ENCODE measurements around the gene NCAPG2. TPM values are rescaled to one million over a fixed set of nuclear protein-coding genes. Genes with fewer than 3 reads are reported as not detected.

Gene NCAPG2
- total RNA-seq, 1 experiment from 2014 or later, result 99.2 TPM

- POLR2A ChIA-PET, result no interaction called here
- TF ChIP-seq FOXJ3 (CRISPR knock-in tag; IDR thresholded peaks at IDR 0.05; ENCODE audit: borderline replicate concordance), result no peak
- TF ChIP-seq TEAD1 (CRISPR knock-in tag; IDR thresholded peaks at IDR 0.05), result no peak
- no peak for TF ChIP-seq CREM (CRISPR knock-in tag; IDR thresholded peaks at IDR 0.05)
- no peak for TF ChIP-seq ZNF532 (CRISPR knock-in tag; IDR thresholded peaks at IDR 0.05; ENCODE audit: borderline replicate concordance)
- TF ChIP-seq KAT7 (CRISPR knock-in tag; IDR thresholded peaks at IDR 0.05; ENCODE audit: borderline replicate concordance), result no peak
- TF ChIP-seq, protein P1, sequence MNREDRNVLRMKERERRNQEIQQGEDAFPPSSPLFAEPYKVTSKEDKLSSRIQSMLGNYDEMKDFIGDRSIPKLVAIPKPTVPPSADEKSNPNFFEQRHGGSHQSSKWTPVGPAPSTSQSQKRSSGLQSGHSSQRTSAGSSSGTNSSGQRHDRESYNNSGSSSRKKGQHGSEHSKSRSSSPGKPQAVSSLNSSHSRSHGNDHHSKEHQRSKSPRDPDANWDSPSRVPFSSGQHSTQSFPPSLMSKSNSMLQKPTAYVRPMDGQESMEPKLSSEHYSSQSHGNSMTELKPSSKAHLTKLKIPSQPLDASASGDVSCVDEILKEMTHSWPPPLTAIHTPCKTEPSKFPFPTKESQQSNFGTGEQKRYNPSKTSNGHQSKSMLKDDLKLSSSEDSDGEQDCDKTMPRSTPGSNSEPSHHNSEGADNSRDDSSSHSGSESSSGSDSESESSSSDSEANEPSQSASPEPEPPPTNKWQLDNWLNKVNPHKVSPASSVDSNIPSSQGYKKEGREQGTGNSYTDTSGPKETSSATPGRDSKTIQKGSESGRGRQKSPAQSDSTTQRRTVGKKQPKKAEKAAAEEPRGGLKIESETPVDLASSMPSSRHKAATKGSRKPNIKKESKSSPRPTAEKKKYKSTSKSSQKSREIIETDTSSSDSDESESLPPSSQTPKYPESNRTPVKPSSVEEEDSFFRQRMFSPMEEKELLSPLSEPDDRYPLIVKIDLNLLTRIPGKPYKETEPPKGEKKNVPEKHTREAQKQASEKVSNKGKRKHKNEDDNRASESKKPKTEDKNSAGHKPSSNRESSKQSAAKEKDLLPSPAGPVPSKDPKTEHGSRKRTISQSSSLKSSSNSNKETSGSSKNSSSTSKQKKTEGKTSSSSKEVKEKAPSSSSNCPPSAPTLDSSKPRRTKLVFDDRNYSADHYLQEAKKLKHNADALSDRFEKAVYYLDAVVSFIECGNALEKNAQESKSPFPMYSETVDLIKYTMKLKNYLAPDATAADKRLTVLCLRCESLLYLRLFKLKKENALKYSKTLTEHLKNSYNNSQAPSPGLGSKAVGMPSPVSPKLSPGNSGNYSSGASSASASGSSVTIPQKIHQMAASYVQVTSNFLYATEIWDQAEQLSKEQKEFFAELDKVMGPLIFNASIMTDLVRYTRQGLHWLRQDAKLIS (CRISPR knock-in tag; IDR thresholded peaks at IDR 0.05; ENCODE audit: borderline replicate concordance), result no peak
- TF ChIP-seq SMAD3 (CRISPR knock-in tag; IDR thresholded peaks at IDR 0.05; ENCODE audit: borderline replicate concordance), result no peak
- no peak for TF ChIP-seq CREB1 (CRISPR knock-in tag; IDR thresholded peaks at IDR 0.05)
- no peak for TF ChIP-seq ZNF425 (CRISPR knock-in tag; conservative IDR thresholded peaks at IDR 0.05)
- H3K9me3 Mint-ChIP-seq, result no peaks in the 10 kb centered on the region
- no peak overlapping the region for H3K4me3 Mint-ChIP-seq
- CTCF ChIA-PET, result no interaction called here
- H3K27me3 Mint-ChIP-seq (ENCODE audit: low read depth), result no peaks in the 10 kb centered on the region
- peaks cover 32% of the 10 kb centered on the region for H3K4me1 Mint-ChIP-seq
- H3K36me3 Mint-ChIP-seq, result peaks cover 13% of the 10 kb centered on the region; the same call in 1 of the 2 replicates
- no peak overlapping the region for H3K27ac Mint-ChIP-seq
- DNase-seq (ENCODE audit: low spot score) (no peak), ATAC-seq (no peak)
Observed at GRCh38 chr7:158727690-158728089, 23.1 kb upstream of the NCAPG2 start.

DNA sequence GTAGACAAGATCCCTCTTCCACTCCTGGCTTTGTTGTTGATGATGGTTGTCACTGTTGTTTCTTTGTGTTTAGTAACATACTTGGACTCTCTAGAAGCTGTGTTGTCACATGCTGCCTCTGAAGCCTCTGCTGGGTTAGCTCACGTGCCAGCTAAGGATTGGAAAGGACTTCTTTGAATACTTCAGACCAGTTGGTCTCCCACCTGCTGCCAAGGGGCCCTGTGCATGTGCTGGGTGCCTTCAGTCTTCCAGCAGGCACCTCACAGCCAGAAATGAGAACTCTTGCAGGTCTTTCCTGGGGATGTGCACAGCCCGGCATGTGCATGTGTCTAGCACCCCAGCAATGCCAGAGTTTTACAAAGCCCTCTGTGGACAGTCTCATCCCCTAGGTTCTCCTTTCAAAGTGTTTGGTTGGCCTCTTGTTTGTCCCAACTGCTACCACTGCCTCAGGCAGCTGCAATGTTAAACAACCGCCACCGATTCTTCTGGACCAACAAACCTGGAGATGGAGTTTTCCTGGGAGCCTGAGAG is 21.7 kb upstream of the NCAPG2 start:
- CTCF ChIA-PET, result no interaction called here
- H3K27me3 Mint-ChIP-seq (ENCODE audit: low read depth), result no peaks in the 10 kb centered on the region
- POLR2A ChIA-PET, result no interaction called here
- DNase-seq (ENCODE audit: low spot score) (no peak), ATAC-seq (no peak)
- no peak overlapping the region for H3K4me3 Mint-ChIP-seq
- no peaks in the 10 kb centered on the region for H3K9me3 Mint-ChIP-seq
- peaks cover 7% of the 10 kb centered on the region; the same call in 1 of the 2 replicates for H3K36me3 Mint-ChIP-seq
- H3K27ac Mint-ChIP-seq, result no peak overlapping the region
- peaks cover 18% of the 10 kb centered on the region for H3K4me1 Mint-ChIP-seq
- TF ChIP-seq ZNF138 (CRISPR knock-in tag; conservative IDR thresholded peaks at IDR 0.05) (no peak), ZNF512 (CRISPR knock-in tag; IDR thresholded peaks at IDR 0.05; ENCODE audit: borderline replicate concordance) (no peak), ETV6 (CRISPR knock-in tag; IDR thresholded peaks at IDR 0.05) (no peak), FOXP4 (CRISPR knock-in tag; IDR thresholded peaks at IDR 0.05) (no peak), ZSCAN18 (CRISPR knock-in tag; IDR thresholded peaks at IDR 0.05) (no peak)
- TF ChIP-seq, protein P2, sequence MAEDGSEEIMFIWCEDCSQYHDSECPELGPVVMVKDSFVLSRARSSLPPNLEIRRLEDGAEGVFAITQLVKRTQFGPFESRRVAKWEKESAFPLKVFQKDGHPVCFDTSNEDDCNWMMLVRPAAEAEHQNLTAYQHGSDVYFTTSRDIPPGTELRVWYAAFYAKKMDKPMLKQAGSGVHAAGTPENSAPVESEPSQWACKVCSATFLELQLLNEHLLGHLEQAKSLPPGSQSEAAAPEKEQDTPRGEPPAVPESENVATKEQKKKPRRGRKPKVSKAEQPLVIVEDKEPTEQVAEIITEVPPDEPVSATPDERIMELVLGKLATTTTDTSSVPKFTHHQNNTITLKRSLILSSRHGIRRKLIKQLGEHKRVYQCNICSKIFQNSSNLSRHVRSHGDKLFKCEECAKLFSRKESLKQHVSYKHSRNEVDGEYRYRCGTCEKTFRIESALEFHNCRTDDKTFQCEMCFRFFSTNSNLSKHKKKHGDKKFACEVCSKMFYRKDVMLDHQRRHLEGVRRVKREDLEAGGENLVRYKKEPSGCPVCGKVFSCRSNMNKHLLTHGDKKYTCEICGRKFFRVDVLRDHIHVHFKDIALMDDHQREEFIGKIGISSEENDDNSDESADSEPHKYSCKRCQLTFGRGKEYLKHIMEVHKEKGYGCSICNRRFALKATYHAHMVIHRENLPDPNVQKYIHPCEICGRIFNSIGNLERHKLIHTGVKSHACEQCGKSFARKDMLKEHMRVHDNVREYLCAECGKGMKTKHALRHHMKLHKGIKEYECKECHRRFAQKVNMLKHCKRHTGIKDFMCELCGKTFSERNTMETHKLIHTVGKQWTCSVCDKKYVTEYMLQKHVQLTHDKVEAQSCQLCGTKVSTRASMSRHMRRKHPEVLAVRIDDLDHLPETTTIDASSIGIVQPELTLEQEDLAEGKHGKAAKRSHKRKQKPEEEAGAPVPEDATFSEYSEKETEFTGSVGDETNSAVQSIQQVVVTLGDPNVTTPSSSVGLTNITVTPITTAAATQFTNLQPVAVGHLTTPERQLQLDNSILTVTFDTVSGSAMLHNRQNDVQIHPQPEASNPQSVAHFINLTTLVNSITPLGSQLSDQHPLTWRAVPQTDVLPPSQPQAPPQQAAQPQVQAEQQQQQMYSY (CRISPR knock-in tag; IDR thresholded peaks at IDR 0.05), result no peak

All from WTC11 (cell line).